ENCODE results near the gene PKHD1.

PKHD1 gene, protein sequence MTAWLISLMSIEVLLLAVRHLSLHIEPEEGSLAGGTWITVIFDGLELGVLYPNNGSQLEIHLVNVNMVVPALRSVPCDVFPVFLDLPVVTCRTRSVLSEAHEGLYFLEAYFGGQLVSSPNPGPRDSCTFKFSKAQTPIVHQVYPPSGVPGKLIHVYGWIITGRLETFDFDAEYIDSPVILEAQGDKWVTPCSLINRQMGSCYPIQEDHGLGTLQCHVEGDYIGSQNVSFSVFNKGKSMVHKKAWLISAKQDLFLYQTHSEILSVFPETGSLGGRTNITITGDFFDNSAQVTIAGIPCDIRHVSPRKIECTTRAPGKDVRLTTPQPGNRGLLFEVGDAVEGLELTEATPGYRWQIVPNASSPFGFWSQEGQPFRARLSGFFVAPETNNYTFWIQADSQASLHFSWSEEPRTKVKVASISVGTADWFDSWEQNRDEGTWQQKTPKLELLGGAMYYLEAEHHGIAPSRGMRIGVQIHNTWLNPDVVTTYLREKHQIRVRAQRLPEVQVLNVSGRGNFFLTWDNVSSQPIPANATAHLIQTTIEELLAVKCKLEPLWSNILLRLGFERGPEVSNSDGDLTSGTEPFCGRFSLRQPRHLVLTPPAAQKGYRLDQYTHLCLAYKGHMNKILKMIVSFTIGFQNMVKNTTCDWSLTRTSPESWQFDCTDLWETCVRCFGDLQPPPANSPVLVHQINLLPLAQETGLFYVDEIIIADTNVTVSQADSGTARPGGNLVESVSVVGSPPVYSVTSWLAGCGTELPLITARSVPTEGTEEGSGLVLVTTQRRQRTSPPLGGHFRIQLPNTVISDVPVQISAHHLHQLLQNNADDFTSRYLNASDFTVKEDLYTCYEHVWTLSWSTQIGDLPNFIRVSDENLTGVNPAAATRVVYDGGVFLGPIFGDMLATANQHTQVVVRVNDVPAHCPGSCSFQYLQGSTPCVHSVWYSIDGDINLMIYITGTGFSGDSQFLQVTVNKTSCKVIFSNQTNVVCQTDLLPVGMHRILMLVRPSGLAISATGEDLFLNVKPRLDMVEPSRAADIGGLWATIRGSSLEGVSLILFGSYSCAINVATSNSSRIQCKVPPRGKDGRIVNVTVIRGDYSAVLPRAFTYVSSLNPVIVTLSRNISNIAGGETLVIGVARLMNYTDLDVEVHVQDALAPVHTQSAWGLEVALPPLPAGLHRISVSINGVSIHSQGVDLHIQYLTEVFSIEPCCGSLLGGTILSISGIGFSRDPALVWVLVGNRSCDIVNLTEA (N-terminal part only)

GRCh38 chr6:52087498-52087999 is at the start of gene PKHD1:
Gene PKHD1, minus strand, starts transcription at chr6:52087613. Its CDS starts 2,680 bp downstream, at chr6:52084933.
- DNase-seq (ENCODE audit: low read depth), result no peak

DNA sequence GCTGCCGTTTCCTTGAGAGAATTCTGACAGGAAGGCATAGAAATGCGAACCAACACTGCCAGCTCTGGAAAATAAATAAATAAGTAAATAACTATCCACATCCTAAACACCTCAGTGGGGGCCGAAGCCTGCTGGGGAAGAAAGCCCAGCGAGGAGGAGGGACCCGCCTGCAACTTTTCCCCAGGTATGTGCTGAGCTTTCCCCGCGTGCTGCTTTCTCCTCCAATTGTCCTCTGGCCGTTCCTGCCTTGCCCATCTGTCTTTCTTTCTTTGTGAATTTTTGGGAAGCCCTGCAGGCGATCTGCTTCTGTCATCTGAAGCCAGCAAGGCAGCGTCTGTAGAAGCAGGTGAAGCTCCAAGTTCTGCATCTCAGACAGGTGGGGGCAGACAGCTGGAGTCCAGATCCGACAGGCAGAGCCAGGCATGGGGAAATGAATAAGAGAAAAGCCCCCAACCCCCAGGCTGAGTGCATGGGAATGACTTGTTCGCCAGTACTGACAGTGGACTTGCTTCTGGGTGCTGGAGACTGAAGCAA is 49.6 kb upstream of the PKHD1 start:
- DNase-seq (ENCODE audit: low read depth), result no peak

- DNase-seq (ENCODE audit: low read depth), result no peak
Measured at GRCh38 chr6:52136055-52136454, 48.6 kb upstream of the PKHD1 start.

DNA sequence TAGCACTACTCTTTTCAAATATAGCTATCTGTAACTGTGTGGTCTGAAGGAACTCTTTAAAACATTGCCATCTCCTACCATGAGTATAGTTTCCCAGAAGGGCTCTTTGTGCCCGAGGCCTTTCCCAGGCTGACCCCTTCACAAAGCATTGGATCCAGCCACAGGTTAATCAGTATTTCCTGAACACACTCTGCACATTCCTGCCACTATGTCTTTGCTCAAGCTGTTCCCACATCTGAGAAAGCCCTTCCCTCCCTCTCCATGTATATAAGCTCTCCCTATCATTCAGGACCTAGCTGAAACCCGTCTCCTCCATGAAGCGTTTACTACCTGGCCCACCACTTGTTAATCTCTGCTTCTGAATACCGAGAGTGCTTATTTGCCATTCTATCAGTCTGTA is 47.8 kb upstream of the PKHD1 start:
- DNase-seq (ENCODE audit: low read depth), result no peak

GRCh38 chr6:52134011-52134410 is 46.6 kb upstream of the PKHD1 start:
- DNase-seq (ENCODE audit: low read depth), result no peak

- no peak for DNase-seq (ENCODE audit: low read depth)
Measured at GRCh38 chr6:52133324-52133723, 45.9 kb upstream of the PKHD1 start.

DNA sequence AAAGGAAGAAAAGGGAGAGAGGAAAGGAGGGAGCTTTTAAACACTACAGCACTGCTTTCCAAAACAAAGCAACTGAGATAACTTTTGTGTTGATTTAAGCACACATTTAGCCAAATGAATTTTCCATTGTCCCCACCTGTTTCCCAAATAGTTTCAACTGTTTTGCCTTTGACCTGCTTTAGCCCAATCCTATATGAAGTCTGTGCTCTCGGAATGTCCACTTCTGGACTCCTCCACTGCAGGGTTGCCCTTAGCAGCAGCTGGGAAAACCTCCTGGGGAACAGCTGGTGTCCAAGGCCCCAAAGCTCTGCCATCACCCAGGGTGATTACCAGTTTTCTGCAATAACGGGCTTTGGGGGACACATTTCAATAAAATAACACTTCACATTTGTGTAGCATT is 44.9 kb upstream of the PKHD1 start:
- no peak for DNase-seq (ENCODE audit: low read depth)

GRCh38 chr6:52130440-52130839 is 43.0 kb upstream of the PKHD1 start:
- no peak for DNase-seq (ENCODE audit: low read depth)

GRCh38 chr6:52127957-52128356 is 40.5 kb upstream of the PKHD1 start:
- no peak for DNase-seq (ENCODE audit: low read depth)

DNA sequence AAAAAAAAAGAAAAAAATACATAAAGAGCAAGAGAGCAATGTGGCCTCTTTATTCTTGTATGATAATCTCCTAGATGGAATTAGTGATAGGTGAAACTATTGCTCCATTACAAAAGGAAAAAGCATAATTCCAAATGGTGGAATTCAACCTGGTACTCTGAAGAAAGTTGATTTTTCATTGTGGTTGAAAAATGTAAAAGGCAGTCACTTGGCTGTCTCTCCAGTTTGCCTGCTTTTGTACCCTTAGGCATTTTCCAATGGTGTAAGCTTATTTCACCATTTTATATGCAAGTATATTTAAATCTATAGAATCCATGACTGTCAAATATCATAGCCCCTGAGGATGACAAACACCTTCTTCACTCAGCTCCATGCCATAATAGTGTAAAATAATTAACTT is 38.8 kb upstream of the PKHD1 start:
- DNase-seq (ENCODE audit: low read depth), result no peak

DNA sequence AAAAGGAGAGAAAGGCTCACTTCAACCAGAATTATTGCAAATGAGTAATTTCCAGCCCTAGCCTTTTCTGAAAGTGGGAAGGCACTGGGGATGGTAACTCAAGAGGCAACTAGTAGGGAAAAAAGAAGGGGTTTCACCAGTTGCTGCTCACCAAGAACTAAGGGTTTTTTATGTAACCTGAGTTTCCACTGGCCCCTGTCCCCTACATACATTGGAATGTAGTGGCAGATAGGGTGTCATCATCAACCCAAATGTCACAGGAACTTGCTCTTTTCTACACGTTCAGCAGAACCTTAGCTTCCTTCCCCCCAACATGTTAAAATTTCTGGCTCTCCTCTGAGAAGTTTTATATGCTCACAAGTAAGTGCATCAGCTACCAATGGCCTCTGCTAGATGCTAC is 38.2 kb upstream of the PKHD1 start:
- DNase-seq (ENCODE audit: low read depth), result no peak

- no peak for DNase-seq (ENCODE audit: low read depth)
Measured at GRCh38 chr6:52125139-52125538, 37.7 kb upstream of the PKHD1 start.

DNA sequence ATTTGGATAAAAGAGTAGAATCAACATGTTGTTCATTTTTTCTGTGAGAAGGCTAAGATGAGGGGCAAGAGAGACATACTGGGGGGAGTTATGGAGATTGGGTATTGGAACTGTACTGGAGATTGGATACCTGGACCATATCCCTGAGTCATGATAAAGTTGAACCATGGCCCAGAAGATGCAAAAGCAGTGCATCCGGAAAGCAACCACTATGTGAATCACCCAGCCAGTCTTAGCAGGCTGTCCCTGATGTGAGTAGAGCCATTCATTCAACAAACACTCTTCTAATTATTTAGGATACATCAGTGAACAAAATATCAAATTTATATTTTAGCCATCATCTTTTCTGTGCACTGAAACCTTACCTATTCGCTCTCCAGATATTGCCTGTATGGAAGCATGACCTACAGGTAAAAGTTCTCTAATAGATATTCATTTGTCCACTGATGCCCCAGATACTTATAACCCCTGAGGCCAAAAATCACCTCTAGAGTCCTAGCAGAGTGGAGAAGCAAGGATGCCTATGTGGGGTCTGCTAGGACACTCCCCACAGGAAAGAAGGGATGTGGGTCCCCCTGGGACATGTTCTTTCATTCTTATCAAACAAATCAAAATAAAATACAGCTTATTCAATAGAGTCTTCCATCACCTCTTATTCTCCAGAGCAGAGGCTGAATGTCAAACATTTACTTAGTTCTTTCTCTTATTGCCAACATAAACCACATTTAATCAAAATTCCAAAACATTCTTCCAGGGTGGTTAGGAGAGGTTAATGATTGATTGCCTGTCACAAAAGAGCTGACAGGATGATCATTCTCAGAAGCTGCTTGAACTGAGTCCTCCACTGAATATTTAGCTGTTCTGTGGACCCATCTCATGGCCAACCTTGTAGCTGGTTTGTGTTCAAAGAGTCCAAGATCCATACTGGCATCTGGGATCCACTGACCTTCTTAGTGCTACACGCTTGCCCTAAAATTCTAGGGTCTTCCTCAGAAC is 37.0 kb upstream of the PKHD1 start:
- DNase-seq (ENCODE audit: low read depth), result no peak

- DNase-seq (ENCODE audit: low read depth), result no peak
Measured at GRCh38 chr6:52123251-52123650, 35.8 kb upstream of the PKHD1 start.

- no peak for DNase-seq (ENCODE audit: low read depth)
Measured at GRCh38 chr6:52117352-52117751, 29.9 kb upstream of the PKHD1 start.

GRCh38 chr6:52116605-52116948 is 29.2 kb upstream of the PKHD1 start:
- DNase-seq (ENCODE audit: low read depth), result no peak

DNA sequence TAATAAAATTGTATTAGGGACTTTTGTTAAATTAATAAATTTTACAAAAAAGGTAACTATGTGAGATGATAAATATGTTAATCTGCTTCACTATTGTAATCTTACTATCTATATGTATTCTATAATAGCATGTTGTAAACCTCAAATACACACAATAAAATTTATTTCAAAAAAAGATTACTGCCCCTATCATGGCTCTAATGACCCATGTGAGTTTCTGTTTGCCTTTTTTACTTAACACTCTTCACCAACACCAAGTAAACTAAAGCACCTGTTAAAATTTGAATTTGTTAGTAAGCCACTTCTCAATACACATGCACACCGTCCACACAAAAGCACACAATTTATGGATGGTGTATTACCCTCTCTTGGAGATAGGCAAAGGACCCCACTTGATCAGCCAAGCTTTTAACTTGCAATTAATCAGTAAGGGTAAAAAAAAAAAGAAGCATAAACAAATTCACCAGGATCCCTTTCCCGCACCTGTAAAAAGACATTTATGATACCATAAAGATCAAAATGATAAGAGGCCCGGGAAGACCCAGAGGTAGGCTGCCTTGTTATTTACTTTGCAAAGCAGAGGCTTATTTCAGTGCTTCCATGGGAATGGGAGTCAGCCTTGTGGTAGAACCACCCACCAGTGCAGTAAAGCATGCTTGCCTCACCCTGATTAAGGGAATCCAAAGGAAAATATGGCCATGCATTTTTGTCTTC is 28.6 kb upstream of the PKHD1 start:
- DNase-seq (ENCODE audit: low read depth), result no peak

- no peak for DNase-seq (ENCODE audit: low read depth)
Measured at GRCh38 chr6:52115145-52115741, 27.8 kb upstream of the PKHD1 start.

- no peak for DNase-seq (ENCODE audit: low read depth)
Measured at GRCh38 chr6:52109171-52109571, 21.8 kb upstream of the PKHD1 start.

DNA sequence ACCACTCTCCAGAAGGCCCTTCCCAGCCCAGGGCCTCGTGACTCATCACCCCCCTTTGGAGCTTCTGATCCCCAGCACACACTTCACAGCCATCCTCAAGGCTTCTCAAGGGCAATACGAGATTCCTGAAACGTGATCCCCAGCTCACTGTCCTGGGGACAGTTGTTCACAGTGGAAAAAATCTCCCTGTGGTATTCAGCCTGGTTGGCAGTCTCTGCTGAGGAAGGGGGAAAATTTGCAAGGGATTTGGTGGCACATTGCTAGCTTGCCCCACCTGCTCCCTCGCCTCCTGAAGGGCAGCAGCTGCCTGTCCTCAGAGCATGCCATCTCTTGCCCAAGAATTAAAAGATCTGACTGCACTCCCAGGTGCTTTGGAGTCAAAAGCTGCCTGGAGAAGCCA is 20.7 kb upstream of the PKHD1 start:
- no peak for DNase-seq (ENCODE audit: low read depth)
